ENCODE results near the gene OSBPL6. TPM values are rescaled to one million over a fixed set of nuclear protein-coding genes. Genes with fewer than 3 reads are reported as not detected.

OSBPL6 gene
- total and polyA plus RNA-seq, 4 donors = 0.75 to 2.4 (median 1.7) TPM

GRCh38 chr2:178251151-178251955 is 57.0 kb downstream of the OSBPL6 start:
- Histone ChIP-seq H3K27me3 (ENCODE audit: control insufficient read depth in 1 of 2, insufficient read depth in 2 of 2, low read length in 1 of 2) (no peaks in the 10 kb centered on the region), H3K4me3 (ENCODE audit: low read length in 2 of 2) (no peak overlapping the region), H3K4me1 (ENCODE audit: control insufficient read depth in 1 of 2, insufficient read depth in 2 of 2, low read length in 2 of 2) (peaks cover 0 to 1% of the 10 kb centered on the region in 2 donors), H3K9me3 (ENCODE audit: control insufficient read depth, low read length) (no peaks in the 10 kb centered on the region), H3K27ac (ENCODE audit: low read depth in 1 of 2, low read length in 2 of 2) (no peak overlapping the region), H3K36me3 (ENCODE audit: control insufficient read depth in 1 of 2, insufficient read depth in 2 of 2, low read length in 1 of 2) (no peaks in the 10 kb centered on the region)
- ATAC-seq (ENCODE audit: low FRiP score) (no peak), DNase-seq (no peak)
- WGBS, 2 donors = 43 to 49% methylated on average over 7 of the region's 7 CpGs
- intact Hi-C loops (cut with DNase I) = no loop called here

- ATAC-seq (ENCODE audit: low FRiP score) = no peak
- intact Hi-C loops (cut with DNase I) = no loop called here
- no peaks in the 10 kb centered on the region for H3K9me3 ChIP-seq (ENCODE audit: control insufficient read depth, low read length)
- no peak overlapping the region for H3K27ac ChIP-seq (ENCODE audit: low read depth in 1 of 2, low read length in 2 of 2)
- WGBS, 2 donors = 64 to 73% methylated on average over 6 of the region's 6 CpGs
- no peaks in the 10 kb centered on the region for H3K36me3 ChIP-seq (ENCODE audit: control insufficient read depth in 1 of 2, insufficient read depth in 2 of 2, low read length in 1 of 2)
- H3K4me3 ChIP-seq (ENCODE audit: low read length in 2 of 2) = no peak overlapping the region
- no peak for DNase-seq
- no peaks in the 10 kb centered on the region for H3K4me1 ChIP-seq (ENCODE audit: control insufficient read depth in 1 of 2, insufficient read depth in 2 of 2, low read length in 2 of 2)
- H3K27me3 ChIP-seq (ENCODE audit: control insufficient read depth in 1 of 2, insufficient read depth in 2 of 2, low read length in 1 of 2) = no peaks in the 10 kb centered on the region
These were observed 62.2 kb downstream of the OSBPL6 start for GRCh38 chr2:178256382-178257042.

DNA sequence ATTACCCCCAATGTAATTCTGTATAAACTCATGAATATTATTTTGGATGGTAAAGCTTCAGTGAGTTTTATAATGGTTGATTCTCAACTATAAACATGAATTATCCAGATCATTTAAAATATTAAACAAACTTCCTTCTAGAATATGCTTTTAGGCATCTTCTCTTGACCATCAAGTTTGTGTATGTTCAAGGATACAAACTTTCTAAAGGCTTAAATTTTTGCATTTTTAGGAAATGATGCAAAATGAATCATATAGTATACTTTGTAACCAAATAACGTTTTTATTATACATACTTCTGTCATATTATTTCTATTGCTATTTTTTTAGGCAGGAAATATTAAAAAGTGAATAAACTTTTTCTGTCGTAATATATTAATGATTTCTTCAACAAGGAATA is 62.8 kb downstream of the OSBPL6 start:
- Histone ChIP-seq H3K36me3 (ENCODE audit: control insufficient read depth in 1 of 2, insufficient read depth in 2 of 2, low read length in 1 of 2) (no peaks in the 10 kb centered on the region), H3K4me3 (ENCODE audit: low read length in 2 of 2) (no peak overlapping the region), H3K27me3 (ENCODE audit: control insufficient read depth in 1 of 2, insufficient read depth in 2 of 2, low read length in 1 of 2) (no peaks in the 10 kb centered on the region), H3K4me1 (ENCODE audit: control insufficient read depth in 1 of 2, insufficient read depth in 2 of 2, low read length in 2 of 2) (no peaks in the 10 kb centered on the region), H3K9me3 (ENCODE audit: control insufficient read depth, low read length) (no peaks in the 10 kb centered on the region), H3K27ac (ENCODE audit: low read depth in 1 of 2, low read length in 2 of 2) (no peak overlapping the region)
- DNase-seq (no peak), ATAC-seq (ENCODE audit: low FRiP score) (no peak)
- intact Hi-C loops (cut with DNase I) = no loop called here
- WGBS, 2 donors = 82 to 84% methylated on average over 2 of the region's 2 CpGs

- WGBS, 2 donors = 83 to 92% methylated on average over 2 of the region's 2 CpGs
- ATAC-seq (ENCODE audit: low FRiP score) (no peak), DNase-seq (no peak)
- no peaks in the 10 kb centered on the region for H3K4me1 ChIP-seq (ENCODE audit: control insufficient read depth in 1 of 2, insufficient read depth in 2 of 2, low read length in 2 of 2)
- no peak overlapping the region for H3K27ac ChIP-seq (ENCODE audit: low read depth in 1 of 2, low read length in 2 of 2)
- H3K4me3 ChIP-seq (ENCODE audit: low read length in 2 of 2) = no peak overlapping the region
- no peaks in the 10 kb centered on the region for H3K27me3 ChIP-seq (ENCODE audit: control insufficient read depth in 1 of 2, insufficient read depth in 2 of 2, low read length in 1 of 2)
- H3K36me3 ChIP-seq (ENCODE audit: control insufficient read depth in 1 of 2, insufficient read depth in 2 of 2, low read length in 1 of 2) = no peaks in the 10 kb centered on the region
- intact Hi-C loops (cut with DNase I) = no loop called here
- H3K9me3 ChIP-seq (ENCODE audit: control insufficient read depth, low read length) = no peaks in the 10 kb centered on the region
These were observed 64.6 kb downstream of the OSBPL6 start for GRCh38 chr2:178258916-178259315.

DNA sequence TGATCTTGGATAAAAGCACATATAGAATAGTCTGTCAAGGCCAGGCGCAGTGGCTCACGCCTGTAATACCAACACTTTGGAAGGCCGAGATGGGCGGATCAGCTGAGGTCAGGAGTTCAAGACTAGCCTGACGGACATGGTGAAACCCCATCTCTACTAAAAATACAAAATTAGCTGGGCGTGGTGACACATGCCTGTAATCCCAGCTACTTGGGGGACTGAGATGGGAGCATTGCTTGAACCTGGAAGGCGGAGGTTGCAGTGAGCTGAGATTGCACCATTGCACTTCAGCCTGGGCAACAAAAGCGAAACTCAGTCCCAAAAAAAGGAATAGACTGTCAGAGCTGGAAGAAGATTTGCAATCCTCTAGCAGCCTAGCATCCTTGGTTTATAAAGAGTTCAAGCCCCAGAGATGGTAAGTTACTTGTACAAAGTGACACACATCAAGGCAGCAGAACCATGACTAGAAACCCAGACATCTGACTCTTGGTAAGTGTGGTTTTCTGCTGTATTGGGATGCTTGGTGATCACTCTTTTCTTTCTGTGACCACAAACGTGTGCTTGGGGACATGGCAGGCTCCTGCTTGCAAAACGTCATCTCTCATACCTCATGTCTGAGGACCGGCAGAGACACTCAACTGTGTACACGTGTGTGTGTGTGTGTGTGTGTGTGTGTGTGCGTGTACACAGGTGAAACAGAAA is 69.0 kb downstream of the OSBPL6 start:
- Histone ChIP-seq H3K27me3 (ENCODE audit: control insufficient read depth in 1 of 2, insufficient read depth in 2 of 2, low read length in 1 of 2) (no peaks in the 10 kb centered on the region), H3K36me3 (ENCODE audit: control insufficient read depth in 1 of 2, insufficient read depth in 2 of 2, low read length in 1 of 2) (no peaks in the 10 kb centered on the region), H3K4me1 (ENCODE audit: control insufficient read depth in 1 of 2, insufficient read depth in 2 of 2, low read length in 2 of 2) (no peaks in the 10 kb centered on the region), H3K9me3 (ENCODE audit: control insufficient read depth, low read length) (no peaks in the 10 kb centered on the region), H3K4me3 (ENCODE audit: low read length in 2 of 2) (no peak overlapping the region), H3K27ac (ENCODE audit: low read depth in 1 of 2, low read length in 2 of 2) (no peak overlapping the region)
- intact Hi-C loops (cut with DNase I) = no loop called here
- ATAC-seq (ENCODE audit: low FRiP score) (no peak), DNase-seq (no peak)
- WGBS, 2 donors = 89 to 93% methylated on average over 13 of the region's 13 CpGs

DNA sequence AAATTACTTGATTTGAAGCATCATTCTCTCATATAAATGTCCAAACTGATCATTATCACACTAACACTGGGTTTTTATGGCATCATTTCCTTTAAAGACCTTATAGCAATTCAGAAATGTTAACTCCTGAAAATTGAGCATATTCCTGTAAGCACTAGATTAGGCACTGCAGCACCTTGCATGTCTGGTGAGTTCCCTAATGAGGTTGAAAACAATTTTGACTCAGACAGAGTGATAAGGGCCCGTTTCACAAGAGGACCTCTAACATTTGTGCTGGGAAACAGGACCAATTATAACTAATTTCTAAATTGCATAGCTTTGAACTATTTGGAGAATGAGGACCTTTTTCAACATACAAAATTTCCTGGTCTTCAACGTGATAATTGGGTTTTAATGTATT is 69.9 kb downstream of the OSBPL6 start:
- DNase-seq = no peak
- no peak overlapping the region for H3K27ac ChIP-seq (ENCODE audit: low read depth in 1 of 2, low read length in 2 of 2)
- 80 to 84% methylated on average over 2 of the region's 2 CpGs for WGBS, 2 donors
- no peaks in the 10 kb centered on the region for H3K36me3 ChIP-seq (ENCODE audit: control insufficient read depth in 1 of 2, insufficient read depth in 2 of 2, low read length in 1 of 2)
- no peak overlapping the region for H3K4me3 ChIP-seq (ENCODE audit: low read length in 2 of 2)
- no peaks in the 10 kb centered on the region for H3K4me1 ChIP-seq (ENCODE audit: control insufficient read depth in 1 of 2, insufficient read depth in 2 of 2, low read length in 2 of 2)
- H3K9me3 ChIP-seq (ENCODE audit: control insufficient read depth, low read length) = no peaks in the 10 kb centered on the region
- ATAC-seq (ENCODE audit: low FRiP score) = no peak
- no peaks in the 10 kb centered on the region for H3K27me3 ChIP-seq (ENCODE audit: control insufficient read depth in 1 of 2, insufficient read depth in 2 of 2, low read length in 1 of 2)
- intact Hi-C loops (cut with DNase I) = no loop called here

GRCh38 chr2:178265851-178266250 is 71.5 kb downstream of the OSBPL6 start:
- H3K9me3 ChIP-seq (ENCODE audit: control insufficient read depth, low read length) = no peaks in the 10 kb centered on the region
- intact Hi-C loops (cut with DNase I) = no loop called here
- no peaks in the 10 kb centered on the region for H3K4me1 ChIP-seq (ENCODE audit: control insufficient read depth in 1 of 2, insufficient read depth in 2 of 2, low read length in 2 of 2)
- WGBS, 2 donors = 94 to 95% methylated on average over 6 of the region's 6 CpGs
- H3K27me3 ChIP-seq (ENCODE audit: control insufficient read depth in 1 of 2, insufficient read depth in 2 of 2, low read length in 1 of 2) = no peaks in the 10 kb centered on the region
- no peak for ATAC-seq (ENCODE audit: low FRiP score)
- no peak overlapping the region for H3K27ac ChIP-seq (ENCODE audit: low read depth in 1 of 2, low read length in 2 of 2)
- no peak overlapping the region for H3K4me3 ChIP-seq (ENCODE audit: low read length in 2 of 2)
- H3K36me3 ChIP-seq (ENCODE audit: control insufficient read depth in 1 of 2, insufficient read depth in 2 of 2, low read length in 1 of 2) = no peaks in the 10 kb centered on the region
- DNase-seq = no peak

DNA sequence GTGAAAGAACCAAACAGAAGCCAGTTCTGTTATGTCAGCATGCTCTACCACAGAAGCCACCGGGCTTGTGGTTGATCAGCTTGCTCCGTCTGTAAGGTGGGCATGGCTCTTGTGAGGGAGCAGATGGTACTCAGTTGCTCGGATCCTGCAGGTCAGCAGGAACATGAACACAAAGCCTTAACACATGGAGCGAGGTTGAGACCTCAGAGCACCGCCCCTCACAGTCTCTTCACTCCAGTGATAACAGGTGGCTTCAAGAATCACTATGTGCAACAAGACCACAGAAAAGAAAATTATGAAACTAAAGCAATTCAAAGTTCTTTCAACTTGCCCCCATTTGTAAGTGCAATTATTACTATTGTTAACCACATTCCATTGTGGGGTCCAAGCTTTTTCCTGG is 72.1 kb downstream of the OSBPL6 start:
- H3K36me3 ChIP-seq (ENCODE audit: control insufficient read depth in 1 of 2, insufficient read depth in 2 of 2, low read length in 1 of 2) = no peaks in the 10 kb centered on the region
- no peaks in the 10 kb centered on the region for H3K4me1 ChIP-seq (ENCODE audit: control insufficient read depth in 1 of 2, insufficient read depth in 2 of 2, low read length in 2 of 2)
- intact Hi-C loops (cut with DNase I) = no loop called here
- no peaks in the 10 kb centered on the region for H3K27me3 ChIP-seq (ENCODE audit: control insufficient read depth in 1 of 2, insufficient read depth in 2 of 2, low read length in 1 of 2)
- ATAC-seq (ENCODE audit: low FRiP score) = no peak
- no peaks in the 10 kb centered on the region for H3K9me3 ChIP-seq (ENCODE audit: control insufficient read depth, low read length)
- H3K4me3 ChIP-seq (ENCODE audit: low read length in 2 of 2) = no peak overlapping the region
- H3K27ac ChIP-seq (ENCODE audit: low read depth in 1 of 2, low read length in 2 of 2) = no peak overlapping the region
- WGBS, 2 donors = 96 to 98% methylated on average over 5 of the region's 5 CpGs
- DNase-seq = no peak
